OCI-LY1 (cell line): ENCODE measurements around the gene OPHN1.

ENCODE experiments used
- H2AFZ ChIP-seq: fragments of 200-600 bp; sonication (generic), shearing (Covaris generic); 2 replicates; pipeline ENCODE4 v1.6.0; 2014; ENCODE audit warnings: antibody characterized with exemption, mild to moderate bottlenecking, low read length
- H3F3A ChIP-seq: fragments of 200-600 bp; sonication (generic), shearing (Covaris generic); 2 replicates; pipeline ENCODE4 v1.6.0; 2014; ENCODE audit warnings: mild to moderate bottlenecking, antibody characterized with exemption, low read length, moderate library complexity; ENCODE audit not compliant: insufficient read depth
- H3K27ac ChIP-seq: fragments of 200-600 bp; sonication (generic); 2 replicates; pipeline ENCODE4 v1.5.1; 2014; ENCODE audit warnings: low read length, mixed run types, mild to moderate bottlenecking, low read depth; ENCODE audit not compliant: poor library complexity, severe bottlenecking
- H3K27me3 ChIP-seq: fragments of 200-600 bp; sonication (generic); 2 replicates; pipeline ENCODE4 v1.6.0; 2014; ENCODE audit warnings: antibody characterized with exemption, mild to moderate bottlenecking, low read length, moderate library complexity; ENCODE audit not compliant: insufficient read depth
- H3K36me3 ChIP-seq: fragments of 200-600 bp; sonication (generic); 2 replicates; pipeline ENCODE4 v1.6.1; 2014; ENCODE audit warnings: mild to moderate bottlenecking, antibody characterized with exemption, low read length, moderate library complexity, mixed read lengths; ENCODE audit not compliant: insufficient read depth
- H3K4me1 ChIP-seq: fragments of 200-600 bp; sonication (generic); 2 replicates; pipeline ENCODE4 v1.5.1; 2014; ENCODE audit warnings: mild to moderate bottlenecking, low read length, moderate library complexity; ENCODE audit not compliant: insufficient read depth, severe bottlenecking
- H3K4me2 ChIP-seq: fragments of 200-600 bp; sonication (generic), shearing (Covaris generic); 2 replicates; pipeline ENCODE4 v1.6.1; 2014; ENCODE audit warnings: low read length
- H3K4me3 ChIP-seq: fragments of 200-600 bp; sonication (generic); 2 replicates; pipeline ENCODE4 v1.5.1; 2014; ENCODE audit warnings: low read length, low read depth, mild to moderate bottlenecking, mixed read lengths; ENCODE audit not compliant: poor library complexity, severe bottlenecking
- H3K79me2 ChIP-seq: fragments of 200-600 bp; shearing (Covaris generic); 2 replicates; pipeline ENCODE4 v1.6.1; 2016; ENCODE audit warnings: mixed run types, low read length, mixed read lengths; ENCODE audit not compliant: insufficient read depth
- H3K9ac ChIP-seq: fragments of 200-600 bp; sonication (generic), shearing (Covaris generic); 2 replicates; pipeline ENCODE4 v1.6.1; 2014; ENCODE audit warnings: mild to moderate bottlenecking, low read length, mixed read lengths
- H3K9me2 ChIP-seq: fragments of 200-600 bp; sonication (generic), shearing (Covaris generic); 2 replicates; pipeline ENCODE4 v1.6.1; 2014; ENCODE audit warnings: low read depth, mild to moderate bottlenecking, low read length, mixed read lengths
- H3K9me3 ChIP-seq: fragments of 200-600 bp; shearing (Covaris generic); 2 replicates; pipeline ENCODE4 v1.6.1; 2014; ENCODE audit warnings: low read length, mixed read lengths
- H4K20me1 ChIP-seq: fragments of 200-600 bp; sonication (generic), shearing (Covaris generic); 2 replicates; pipeline ENCODE4 v1.6.0; 2016; ENCODE audit warnings: mild to moderate bottlenecking, low read length; ENCODE audit not compliant: insufficient read depth
- EZH2 ChIP-seq: fragments of 200-600 bp; sonication (generic), shearing (Covaris generic); IDR thresholded peaks from 2 replicates; pipeline ENCODE4 v1.8.0; 2017; ENCODE audit warnings: borderline replicate concordance, mixed run types, mild to moderate bottlenecking, antibody characterized with exemption, low read length, moderate library complexity, mixed read lengths
- TF ChIP-seq, protein P1 (sequence below): fragments of 200-600 bp; sonication (generic), shearing (Covaris generic); IDR thresholded peaks from 2 replicates; pipeline ENCODE4 v1.5.1; 2017; ENCODE audit warnings: mild to moderate bottlenecking, antibody characterized with exemption, low read length, moderate library complexity, mixed read lengths

The OPHN1 gene

DNA sequence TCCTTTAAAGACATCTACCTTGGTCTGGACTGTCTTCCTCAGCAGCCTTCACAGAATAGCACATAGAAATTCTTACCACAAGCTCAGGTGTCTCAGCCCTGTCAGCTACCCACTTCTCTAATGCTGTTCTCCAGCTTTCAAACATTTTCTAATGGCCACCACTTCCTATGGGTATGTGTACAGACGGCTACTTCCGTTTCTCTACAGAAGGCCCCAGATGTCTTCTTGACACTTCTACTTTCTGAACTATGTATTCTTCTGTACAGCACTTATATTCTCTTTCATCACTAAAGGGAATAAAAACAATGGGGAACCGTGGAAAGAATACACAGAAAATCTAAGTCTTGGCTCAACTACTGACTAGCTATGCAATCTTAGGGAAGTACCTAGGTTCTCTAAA is 13.3 kb downstream of the OPHN1 start:
- H3K4me2 ChIP-seq: no peak overlapping the region
- H3K9me3 ChIP-seq: no peaks in the 10 kb centered on the region

DNA sequence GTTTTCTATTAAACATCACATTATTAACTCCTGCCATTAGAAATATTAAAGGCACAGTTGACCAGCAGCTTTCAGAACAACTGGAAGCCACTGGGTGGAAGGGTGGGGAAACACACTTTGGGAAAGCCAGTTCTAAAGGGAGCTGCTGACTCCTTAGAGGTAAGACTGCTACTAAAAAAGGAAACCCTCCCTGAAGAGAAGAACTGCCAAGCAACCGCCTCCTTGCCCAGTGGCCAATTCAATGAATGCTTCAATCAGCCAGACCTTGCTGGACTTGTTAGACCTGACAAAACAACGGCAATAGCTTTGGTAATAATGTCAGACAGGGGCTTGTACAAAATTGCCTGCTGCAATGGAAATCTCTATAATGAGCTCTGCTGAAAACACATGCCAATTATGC is 15.6 kb downstream of the OPHN1 start:
- Histone ChIP-seq H2AFZ (no peak overlapping the region), H4K20me1 (no peaks in the 10 kb centered on the region), H3K27me3 (no peaks in the 10 kb centered on the region), H3K9ac (no peak overlapping the region), H3K9me2 (no peaks in the 10 kb centered on the region), H3K4me2 (no peak overlapping the region), H3F3A (no peaks in the 10 kb centered on the region), H3K36me3 (no peaks in the 10 kb centered on the region), H3K27ac (no peak overlapping the region), H3K4me3 (no peak overlapping the region), H3K79me2 (no peaks in the 10 kb centered on the region), H3K9me3 (no peaks in the 10 kb centered on the region), H3K4me1 (no peaks in the 10 kb centered on the region)
- TF ChIP-seq, protein P1, sequence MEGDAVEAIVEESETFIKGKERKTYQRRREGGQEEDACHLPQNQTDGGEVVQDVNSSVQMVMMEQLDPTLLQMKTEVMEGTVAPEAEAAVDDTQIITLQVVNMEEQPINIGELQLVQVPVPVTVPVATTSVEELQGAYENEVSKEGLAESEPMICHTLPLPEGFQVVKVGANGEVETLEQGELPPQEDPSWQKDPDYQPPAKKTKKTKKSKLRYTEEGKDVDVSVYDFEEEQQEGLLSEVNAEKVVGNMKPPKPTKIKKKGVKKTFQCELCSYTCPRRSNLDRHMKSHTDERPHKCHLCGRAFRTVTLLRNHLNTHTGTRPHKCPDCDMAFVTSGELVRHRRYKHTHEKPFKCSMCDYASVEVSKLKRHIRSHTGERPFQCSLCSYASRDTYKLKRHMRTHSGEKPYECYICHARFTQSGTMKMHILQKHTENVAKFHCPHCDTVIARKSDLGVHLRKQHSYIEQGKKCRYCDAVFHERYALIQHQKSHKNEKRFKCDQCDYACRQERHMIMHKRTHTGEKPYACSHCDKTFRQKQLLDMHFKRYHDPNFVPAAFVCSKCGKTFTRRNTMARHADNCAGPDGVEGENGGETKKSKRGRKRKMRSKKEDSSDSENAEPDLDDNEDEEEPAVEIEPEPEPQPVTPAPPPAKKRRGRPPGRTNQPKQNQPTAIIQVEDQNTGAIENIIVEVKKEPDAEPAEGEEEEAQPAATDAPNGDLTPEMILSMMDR: no peak
- TF ChIP-seq EZH2: no peak

More for the DNA sequence above, 13.3 kb downstream of the OPHN1 start:
- Histone ChIP-seq H3K4me1 (no peaks in the 10 kb centered on the region), H3K79me2 (no peaks in the 10 kb centered on the region), H2AFZ (no peak overlapping the region), H3K4me3 (no peak overlapping the region), H3K27me3 (no peaks in the 10 kb centered on the region), H3K36me3 (no peaks in the 10 kb centered on the region), H3K9me2 (no peaks in the 10 kb centered on the region), H4K20me1 (no peaks in the 10 kb centered on the region), H3K9ac (no peak overlapping the region), H3F3A (no peaks in the 10 kb centered on the region), H3K27ac (no peak overlapping the region)
- TF ChIP-seq, protein P1: no peak
- TF ChIP-seq EZH2: no peak

DNA sequence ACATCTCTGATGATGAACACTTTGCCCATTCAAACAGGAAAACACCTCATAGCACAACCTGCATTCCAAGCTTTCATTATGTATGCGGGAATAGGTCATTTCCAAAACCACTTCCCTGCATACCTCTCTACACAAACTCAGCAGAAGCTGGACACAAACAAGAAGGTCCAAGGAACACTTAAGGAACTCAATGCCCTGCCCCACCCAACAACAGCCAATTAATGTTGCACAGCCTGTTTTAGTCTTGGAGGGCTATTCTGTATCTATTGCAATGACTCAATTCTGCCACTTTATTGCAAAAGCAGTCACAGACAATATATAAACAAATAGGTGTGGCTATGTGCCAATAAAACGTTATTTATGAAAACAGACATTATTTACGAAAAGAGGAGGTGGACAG is 16.7 kb downstream of the OPHN1 start:
- H3K9ac ChIP-seq: no peak overlapping the region
- no peaks in the 10 kb centered on the region for H3K9me3 ChIP-seq
- no peaks in the 10 kb centered on the region for H3K9me2 ChIP-seq
- H3K79me2 ChIP-seq: no peaks in the 10 kb centered on the region
- no peaks in the 10 kb centered on the region for H3K4me1 ChIP-seq
- H3K4me2 ChIP-seq: no peak overlapping the region
- H3K27me3 ChIP-seq: no peaks in the 10 kb centered on the region
- no peak overlapping the region for H2AFZ ChIP-seq
- H4K20me1 ChIP-seq: no peaks in the 10 kb centered on the region
- H3K27ac ChIP-seq: no peak overlapping the region
- no peak overlapping the region for H3K4me3 ChIP-seq
- TF ChIP-seq EZH2: no peak
- TF ChIP-seq, protein P1: no peak
- H3K36me3 ChIP-seq: no peaks in the 10 kb centered on the region
- no peaks in the 10 kb centered on the region for H3F3A ChIP-seq
